GM12878 (cell line): Measurements from ENCODE around the gene ARHGAP15. TPM values are rescaled to one million over a fixed set of nuclear protein-coding genes. Genes with fewer than 3 reads are reported as not detected.

ENCODE experiments used
- ATAC-seq: fragments of 200-7000 bp; cut with Tn5 transposase; 3 replicates; pipeline ENCODE4 v1.9.1; 2020; ENCODE audit warnings: mild to moderate bottlenecking, moderate library complexity
- BruUV-seq: library from RNA; stranded (reverse); fragments of 400-500 nt; replicated peaks from 2 replicates; lab custom pipeline; 2021; lab: Mats Ljungman, UMichigan
- CTCF ChIA-PET: fragments of 300-600 bp; sonication (Branson Sonifier 250); formaldehyde crosslinking; extraction: SDS; loops from one replicate; lab custom pipeline; 2021; ENCODE audit warnings: inconsistent platforms; lab: Yijun Ruan, JAX
- POLR2A ChIA-PET: fragments of 350-600 bp; formaldehyde crosslinking; extraction: SDS; loops from one replicate; lab custom pipeline; 2021; ENCODE audit warnings: inconsistent platforms; lab: Charles Lee
- RAD21 ChIA-PET: fragments of 300-600 bp; sonication (Branson Sonifier 250); formaldehyde crosslinking; loops from one replicate; lab custom pipeline; 2023; ENCODE audit warnings: antibody characterized with exemption; ENCODE audit not compliant: unreplicated experiment; lab: Charles Lee
- SMC1A ChIA-PET: fragments of 300-600 bp; sonication (Branson Sonifier 250); formaldehyde crosslinking; loops from one replicate; lab custom pipeline; 2023; ENCODE audit not compliant: unreplicated experiment, uncharacterized antibody; lab: Charles Lee
- DNase-seq: peaks from one replicate; pipeline ENCODE4 v3.0.0-alpha.2; 2011; ENCODE audit warnings: low read depth, low spot score
- FAIRE-seq: peaks from 3 replicates; lab custom pipeline; 2011; peaks lifted over from hg19 to GRCh38; lab: Jason Lieb, UNC
- H2AFZ ChIP-seq: 2 replicates; pipeline ENCODE4 v1.6.0; 2011; ENCODE audit warnings: low read depth, low read length, control low read depth; ENCODE audit not compliant: control insufficient read depth
- H3K27ac ChIP-seq: 2 replicates; pipeline ENCODE4 v1.5.1; 2011; ENCODE audit warnings: control low read depth; ENCODE audit not compliant: control insufficient read depth, insufficient read depth
- H3K27me3 ChIP-seq, 2 experiments: replicated peaks in 1 of 2; 2 replicates each; pipeline versions ENCODE4 v1.6.0 to v1.6.1; 2011; ENCODE audit warnings: low read length in 1 of 2; ENCODE audit not compliant: control insufficient read depth in 2 of 2, insufficient read depth in 2 of 2
- H3K36me3 ChIP-seq, 2 experiments: 2 replicates each; pipeline ENCODE4 v1.5.1; 2011; ENCODE audit warnings: low read length in 1 of 2; ENCODE audit not compliant: control insufficient read depth in 2 of 2, insufficient read depth in 2 of 2
- H3K4me1 ChIP-seq: 2 replicates; pipeline ENCODE4 v1.6.1; 2011; ENCODE audit warnings: mild to moderate bottlenecking, low read length, moderate library complexity, mixed read lengths; ENCODE audit not compliant: control insufficient read depth, insufficient read depth
- H3K4me2 ChIP-seq: 2 replicates; pipeline ENCODE4 v1.6.0; 2011; ENCODE audit warnings: control low read depth; ENCODE audit not compliant: control insufficient read depth, insufficient read depth
- H3K4me3 ChIP-seq: fragments of 200-600 bp; sonication (generic); 2 replicates; pipeline ENCODE4 v1.5.1; 2016
- H3K79me2 ChIP-seq: 2 replicates; pipeline ENCODE4 v1.6.0; 2011; ENCODE audit warnings: low read length; ENCODE audit not compliant: control insufficient read depth, insufficient read depth
- H3K9ac ChIP-seq: 2 replicates; pipeline ENCODE4 v1.8.0; 2011; ENCODE audit warnings: low read length, control low read depth, mixed read lengths; ENCODE audit not compliant: control insufficient read depth, insufficient read depth
- H3K9me3 ChIP-seq: replicated peaks from 3 replicates; pipeline ENCODE4 v1.5.1; 2011; ENCODE audit warnings: mild to moderate bottlenecking, low read length; ENCODE audit not compliant: control insufficient read depth, insufficient read depth
- H4K20me1 ChIP-seq: 2 replicates; pipeline ENCODE4 v1.6.0; 2011; ENCODE audit not compliant: control insufficient read depth, insufficient read depth
- CBX3 ChIP-seq: fragments of 200-600 bp; sonication (generic); IDR thresholded peaks from 2 replicates; pipeline ENCODE4 v1.6.1; 2016; ENCODE audit warnings: low read depth, borderline replicate concordance
- CHD1 ChIP-seq: IDR thresholded peaks from 2 replicates; pipeline ENCODE4 v1.6.1; 2012; ENCODE audit warnings: low read depth, low read length, improper control_type of control experiment
- CUX1 ChIP-seq: IDR thresholded peaks from 2 replicates; pipeline ENCODE4 v1.6.1; 2012; ENCODE audit warnings: improper control_type of control experiment, low read depth, low read length; ENCODE audit not compliant: insufficient replicate concordance
- DPF2 ChIP-seq: fragments of 450-650 bp; IDR thresholded peaks from 2 replicates; pipeline ENCODE4 v1.6.1; 2017; ENCODE audit warnings: mild to moderate bottlenecking
- IKZF2 ChIP-seq, 2 experiments: fragments of 450-650 bp; IDR thresholded peaks; 2 replicates each; pipeline ENCODE4 v1.6.1; 2017; ENCODE audit warnings: mild to moderate bottlenecking in 2 of 2, moderate library complexity in 2 of 2
- MXI1 ChIP-seq: fragments of 150-350 bp; IDR thresholded peaks from 2 replicates; pipeline ENCODE4 v1.6.1; 2011; ENCODE audit warnings: low read depth, mild to moderate bottlenecking, inconsistent platforms, low read length, improper control_type of control experiment
- NBN ChIP-seq: fragments of 450-650 bp; IDR thresholded peaks from 2 replicates; pipeline ENCODE4 v1.6.1; 2016
- NR2F1 ChIP-seq: fragments of 450-650 bp; conservative IDR thresholded peaks from 2 replicates; pipeline ENCODE4 v1.6.1; 2017; ENCODE audit warnings: mild to moderate bottlenecking
- SKIL ChIP-seq: fragments of 450-650 bp; IDR thresholded peaks from 2 replicates; pipeline ENCODE4 v1.6.1; 2017; ENCODE audit warnings: mild to moderate bottlenecking, low read depth, inconsistent platforms; ENCODE audit not compliant: poor library complexity, severe bottlenecking
- SMARCA5 ChIP-seq: fragments of 450-650 bp; IDR thresholded peaks from 2 replicates; pipeline ENCODE4 v1.6.1; 2017; ENCODE audit warnings: mild to moderate bottlenecking
- SP1 ChIP-seq: IDR thresholded peaks from one replicate; pipeline ENCODE4 v1.6.1; 2011; ENCODE audit warnings: low read depth, low read length
- SUPT20H ChIP-seq: IDR thresholded peaks from 2 replicates; pipeline ENCODE4 v1.6.1; 2011; ENCODE audit warnings: low read depth, mild to moderate bottlenecking, low read length, moderate library complexity, borderline replicate concordance; ENCODE audit not compliant: control insufficient read depth
- ZNF687 ChIP-seq: fragments of 450-650 bp; IDR thresholded peaks from 2 replicates; pipeline ENCODE4 v1.6.1; 2017; ENCODE audit warnings: mild to moderate bottlenecking, moderate library complexity
- in situ Hi-C: fragments of 300-500 bp; cut with MboI; formaldehyde crosslinking; loops from 9 replicates; pipeline ENCODE4 v1.14.3; 2018; ENCODE audit warnings: mixed read lengths
- intact Hi-C: fragments of 100-400 bp; cut with micrococcal nuclease; formaldehyde crosslinking; loops from one replicate; pipeline ENCODE4 v1.14.2; 2022; ENCODE audit not compliant: unreplicated experiment
- polyA plus RNA-seq, 11 experiments: library from polyadenylated mRNA; depleted of rRNA in 4 of 11; unstranded in 6 of 11; stranded (reverse) in 5 of 11; fragments of >200 nt; fragmentation: Nextera tagmentation in 4 of 11; fragmentation: Illumina TruSeq in 1 of 11; extraction: Ambion mirVana in 4 of 11; extraction: Trizol in 1 of 11; gene quantifications; 1 replicate in 1 of 11; 2 replicates in 10 of 11; pipeline versions ENCODE4 v1.2.1 to v1.2.3, GENCODE V29; 2011 to 2016; ENCODE audit warnings: inconsistent platforms in 2 of 11, missing spikeins in 2 of 11, low read depth in 1 of 11
- total RNA-seq, 4 experiments: library from RNA; depleted of rRNA in 3 of 4; stranded (reverse); fragments of >200 nt in 3 of 4; fragmentation: Illumina TruSeq in 1 of 4; extraction: Trizol in 1 of 4; gene quantifications; 2 replicates each; pipeline versions ENCODE4 v1.2.1 to v1.2.3, GENCODE V29; 2013 to 2021

The ARHGAP15 gene
- total and polyA plus RNA-seq, 10 of the 15 experiments (the other 5 are each of a cell fraction or from before 2014, with no cell fraction given): 38.0 to 92.6 (median 66.7) TPM

- Histone ChIP-seq H3K4me1 (peaks cover 14% of the 10 kb centered on the region), H3K27me3 (no peaks in the 10 kb centered on the region), H3K27ac (no peak overlapping the region; the same call in 1 of the 2 replicates), H3K9me3 (no peaks in the 10 kb centered on the region), H4K20me1 (no peaks in the 10 kb centered on the region), H3K4me2 (peak overlapping the region; percentile 86), H2AFZ (no peak overlapping the region), H3K36me3 (no peaks in the 10 kb centered on the region), H3K9ac (no peak overlapping the region), H3K79me2 (no peaks in the 10 kb centered on the region), H3K4me3 (no peak overlapping the region)
- RAD21 ChIA-PET: no interaction called here
- BruUV-seq: no TSS peak
- POLR2A ChIA-PET: interaction anchor here (0.7 kb wide), 1 partner anchor 18 kb away, joined by 3 read pairs; no protein-coding TSS in a partner anchor
- FAIRE-seq: peak; percentile 62
- CTCF ChIA-PET: no interaction called here
- ATAC-seq: peak; percentile 91
- SMC1A ChIA-PET: interaction anchor here (0.7 kb wide), 1 partner anchor 15 kb away, joined by 3 read pairs; no protein-coding TSS in a partner anchor
- in situ Hi-C loops: no loop called here
- intact Hi-C loops: no loop called here
- DNase-seq: peak; percentile 30
- TF ChIP-seq SMARCA5 (no peak), SUPT20H (no peak), MXI1 (no peak), ZNF687 (no peak), CBX3 (no peak), NBN (peak; percentile 80), NR2F1 (0 out of 2 replicates have a peak, but pooled peaks have one; percentile 47), CUX1 (peak; percentile 93), SKIL (peak; percentile 49), DPF2 (peak; percentile 78; the same call in 1 of the 2 replicates), IKZF2 (IDR thresholded peaks at IDR 0.05) (peak; percentile 70 to 84; a peak in 3 of 4 replicates), CHD1 (no peak), SP1 (no peak)
Measured at GRCh38 chr2:143468341-143468888, 339.2 kb downstream of the ARHGAP15 start.
